GM10248 (cell line): Measurements from ENCODE around the gene GPSM3.
"Not testable (repeated sequence)": the region's sequence is repeated elsewhere in the genome, so short reads cannot be mapped to it uniquely, and the experiment has no call there.

Experiments
- CTCF ChIA-PET: fragments of 300-600 bp; sonication (Branson Sonifier 250); formaldehyde crosslinking; extraction: SDS; loops from one replicate; lab custom pipeline; 2021; ENCODE audit warnings: antibody characterized with exemption; lab: Yijun Ruan, JAX
- POLR2A ChIA-PET: fragments of 350-650 bp; sonication (Branson Sonifier 250); formaldehyde crosslinking; extraction: SDS; loops from one replicate; lab custom pipeline; 2020; ENCODE audit warnings: antibody characterized with exemption; lab: Yijun Ruan, JAX
- DNase-seq: peaks from one replicate; pipeline ENCODE4 v3.0.0; 2012; ENCODE audit errors: extremely low spot score
- CTCF ChIP-seq: IDR thresholded peaks from 2 replicates; pipeline ENCODE4 v1.5.1; 2012; ENCODE audit warnings: mild to moderate bottlenecking, low read depth; ENCODE audit errors: extremely low read depth, missing control alignments, control extremely low read depth

GPSM3 gene

DNA sequence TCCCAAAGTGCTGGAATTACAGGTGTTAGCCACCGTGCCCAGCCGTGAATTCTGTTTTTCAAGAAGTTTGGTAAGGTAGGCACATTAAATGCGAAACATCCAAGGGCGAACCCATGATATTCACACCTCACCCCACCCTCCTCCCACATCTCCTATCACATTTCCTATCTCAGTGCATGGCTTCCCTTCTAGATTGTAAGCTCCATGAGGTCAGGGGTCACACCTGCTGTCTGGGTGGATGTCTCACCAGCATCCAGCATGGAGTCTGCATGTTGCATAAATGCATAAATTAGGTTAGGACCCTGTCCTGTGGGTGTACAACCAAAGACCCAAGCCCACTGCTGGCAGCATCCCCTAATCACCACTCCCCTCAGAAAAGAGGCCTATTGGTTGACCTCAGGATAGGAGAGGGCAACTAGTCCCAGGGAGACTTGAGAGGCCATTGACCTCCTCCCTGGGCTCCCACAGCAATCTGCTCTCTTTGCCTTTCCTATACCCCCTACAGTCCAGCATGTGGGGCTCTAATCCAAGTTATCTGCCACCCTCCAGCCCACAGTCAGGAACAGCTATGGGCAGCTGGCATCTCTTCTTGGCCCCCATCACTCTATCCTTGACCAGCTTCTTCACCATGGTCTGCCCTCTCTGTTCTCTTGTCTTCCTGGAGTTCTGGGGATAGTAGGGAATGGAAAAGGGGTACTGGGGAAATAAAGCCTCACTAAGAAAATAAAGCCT, 44.9 kb downstream of the GPSM3 start:
- POLR2A ChIA-PET, result no interaction called here
- no peak for DNase-seq
- CTCF ChIA-PET, result interaction anchor here (1.0 to 2.4 kb wide), 2 partner anchors 29 to 108 kb away, joined by 3 to 9 read pairs; no protein-coding TSS in a partner anchor
- TF ChIP-seq CTCF, result no peak

- CTCF ChIA-PET, result interaction anchor here (1.3 kb wide), 1 partner anchor 28 kb away, joined by 4 read pairs; no protein-coding TSS in a partner anchor
- POLR2A ChIA-PET, result no interaction called here
- no peak for DNase-seq
- no peak for TF ChIP-seq CTCF
Measured at GRCh38 chr6:32146687-32147086, 45.8 kb downstream of the GPSM3 start.

DNA sequence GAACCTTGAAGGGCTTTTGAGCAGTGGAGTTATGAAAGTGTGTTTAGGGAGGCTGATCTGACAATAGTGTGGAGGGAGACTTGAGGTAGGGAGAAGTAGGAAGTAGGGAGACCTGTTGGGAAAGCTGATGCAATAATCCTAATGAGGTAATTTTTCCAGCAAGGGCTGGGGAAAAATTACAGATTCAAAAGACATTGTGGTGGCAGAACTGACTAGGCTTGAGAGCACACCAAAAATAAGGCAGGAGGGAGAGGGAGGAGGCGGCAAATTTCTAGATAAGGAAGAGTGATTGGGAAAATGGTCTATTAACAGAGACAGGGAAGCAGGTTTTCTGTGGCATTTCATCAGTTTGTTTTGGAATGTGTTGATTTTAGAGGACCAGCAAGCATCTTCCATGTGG, 46.2 kb downstream of the GPSM3 start:
- TF ChIP-seq CTCF, result no peak
- DNase-seq, result no peak
- CTCF ChIA-PET, result interaction anchor here (1.3 kb wide), 1 partner anchor 27 kb away, joined by 4 read pairs; no protein-coding TSS in a partner anchor
- POLR2A ChIA-PET, result no interaction called here

DNA sequence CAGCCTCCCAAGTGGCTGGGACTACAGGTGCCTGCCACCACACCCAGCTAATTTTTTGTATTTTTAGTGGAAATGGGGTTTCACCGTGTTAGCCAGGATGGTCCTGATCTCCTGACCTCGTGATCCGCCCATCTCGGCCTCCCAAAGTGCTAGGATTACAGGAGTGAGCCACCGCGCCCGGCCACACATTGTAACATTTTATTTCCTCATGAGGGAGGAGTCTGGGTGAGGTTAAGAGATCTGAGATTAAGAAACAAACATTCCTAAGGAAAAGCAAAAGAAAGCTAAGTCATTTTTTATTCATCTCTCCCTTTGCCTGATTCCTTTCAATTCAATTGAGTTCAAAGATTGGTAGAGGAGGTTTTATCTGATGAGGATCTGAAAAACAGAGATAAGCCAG, 48.2 kb downstream of the GPSM3 start:
- POLR2A ChIA-PET, DNase-seq: not testable (repeated sequence)
- CTCF ChIA-PET, result interaction anchor here (0.8 to 0.9 kb wide), 2 partner anchors 8 to 26 kb away, joined by 3 read pairs; no protein-coding TSS in a partner anchor
